Small intestine (tissue), 16 donors: Measurements from ENCODE around the gene CHRNA10. TPM values are rescaled to one million over a fixed set of nuclear protein-coding genes. Genes with fewer than 3 reads are reported as not detected.

Experiments used
- DNase-seq, 2 donors: peaks; one replicate each; pipeline versions ENCODE4 v3.0.0 to v3.0.0-alpha.2; 2013
- FAIRE-seq: peaks from 2 replicates; lab custom pipeline; 2012; peaks lifted over from hg19 to GRCh38; lab: Jason Lieb, UNC
- H3K27ac ChIP-seq, 3 donors: one replicate each; pipeline ENCODE4 v1.5.1; 2013; ENCODE audit warnings: low read length in 2 of 3, mild to moderate bottlenecking in 2 of 3, control low read depth in 1 of 3, inconsistent platforms in 1 of 3, low read depth in 1 of 3, moderate library complexity in 1 of 3
- H3K27me3 ChIP-seq, 3 donors: one replicate each; pipeline ENCODE4 v1.6.1; 2013; ENCODE audit warnings: low read length in 3 of 3, inconsistent platforms in 1 of 3; ENCODE audit not compliant: control insufficient read depth in 3 of 3, insufficient read depth in 3 of 3
- H3K36me3 ChIP-seq, 3 donors: one replicate each; pipeline ENCODE4 v1.6.1; 2013; ENCODE audit warnings: low read length in 3 of 3, inconsistent platforms in 1 of 3, low read depth in 1 of 3, mild to moderate bottlenecking in 1 of 3, moderate library complexity in 1 of 3; ENCODE audit not compliant: control insufficient read depth in 3 of 3, insufficient read depth in 2 of 3
- H3K4me1 ChIP-seq, 3 donors: one replicate each; pipeline ENCODE4 v1.6.1; 2013; ENCODE audit warnings: low read length in 2 of 3, inconsistent platforms in 1 of 3, low read depth in 1 of 3, mild to moderate bottlenecking in 1 of 3, moderate library complexity in 1 of 3; ENCODE audit not compliant: control insufficient read depth in 3 of 3, insufficient read depth in 2 of 3
- H3K4me3 ChIP-seq, 3 donors: one replicate each; pipeline ENCODE4 v1.5.1; 2013; ENCODE audit warnings: low read length in 3 of 3, control low read depth in 1 of 3, inconsistent platforms in 1 of 3, low read depth in 1 of 3, mild to moderate bottlenecking in 1 of 3, moderate library complexity in 1 of 3
- H3K9me3 ChIP-seq, 2 donors: one replicate each; pipeline ENCODE4 v1.6.1; 2013; ENCODE audit warnings: low read depth in 1 of 2, low read length in 1 of 2; ENCODE audit not compliant: control insufficient read depth in 2 of 2, insufficient read depth in 1 of 2
- WGBS, 3 donors: extraction: QIAGEN DNeasy Blood & Tissue Kit; methylation state at CpG; one replicate each; pipeline ENCODE4 v1.1.7; 2013; 5-methylcytosine and 5-hydroxymethylcytosine counted together
- long read RNA-seq, 10 donors: transcript quantifications; one replicate each; lab custom pipeline, GENCODE V29; 2026
- polyA plus RNA-seq, 4 donors: library from polyadenylated mRNA; stranded (reverse) in 3 of 4; unstranded in 1 of 4; fragments of 200-250 nt in 3 of 4; fragments of 120-200 nt in 1 of 4; gene quantifications; one replicate each; pipeline versions ENCODE4 v1.2.1 to v1.2.3, GENCODE V29; 2013
- donor health status: healthy with polysubstance abuse.
- donor health status: control.
- donor health status: control.
- donor health status: Bipolar disorder and iron deficiency.
- donor health status: healthy.

The CHRNA10 gene, protein sequence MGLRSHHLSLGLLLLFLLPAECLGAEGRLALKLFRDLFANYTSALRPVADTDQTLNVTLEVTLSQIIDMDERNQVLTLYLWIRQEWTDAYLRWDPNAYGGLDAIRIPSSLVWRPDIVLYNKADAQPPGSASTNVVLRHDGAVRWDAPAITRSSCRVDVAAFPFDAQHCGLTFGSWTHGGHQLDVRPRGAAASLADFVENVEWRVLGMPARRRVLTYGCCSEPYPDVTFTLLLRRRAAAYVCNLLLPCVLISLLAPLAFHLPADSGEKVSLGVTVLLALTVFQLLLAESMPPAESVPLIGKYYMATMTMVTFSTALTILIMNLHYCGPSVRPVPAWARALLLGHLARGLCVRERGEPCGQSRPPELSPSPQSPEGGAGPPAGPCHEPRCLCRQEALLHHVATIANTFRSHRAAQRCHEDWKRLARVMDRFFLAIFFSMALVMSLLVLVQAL
- 1 to 10 TPM; 1.0 to 2.7 (median 1.7) TPM for polyA plus RNA-seq
- long read RNA-seq, donor 1 = 0 reads
- long read RNA-seq, donor 2 = 0 reads
- long read RNA-seq, donor 3 = 0 reads
- long read RNA-seq, donor 4 = 0 reads
- long read RNA-seq, donor 5 = 0 reads
- long read RNA-seq, donor 6 = 0 reads
- long read RNA-seq, donor 7 = 0 reads
- long read RNA-seq, donor 8 = 0 reads
- long read RNA-seq, donor 9 = 0 reads
- long read RNA-seq, donor 10 = 0 reads

DNA sequence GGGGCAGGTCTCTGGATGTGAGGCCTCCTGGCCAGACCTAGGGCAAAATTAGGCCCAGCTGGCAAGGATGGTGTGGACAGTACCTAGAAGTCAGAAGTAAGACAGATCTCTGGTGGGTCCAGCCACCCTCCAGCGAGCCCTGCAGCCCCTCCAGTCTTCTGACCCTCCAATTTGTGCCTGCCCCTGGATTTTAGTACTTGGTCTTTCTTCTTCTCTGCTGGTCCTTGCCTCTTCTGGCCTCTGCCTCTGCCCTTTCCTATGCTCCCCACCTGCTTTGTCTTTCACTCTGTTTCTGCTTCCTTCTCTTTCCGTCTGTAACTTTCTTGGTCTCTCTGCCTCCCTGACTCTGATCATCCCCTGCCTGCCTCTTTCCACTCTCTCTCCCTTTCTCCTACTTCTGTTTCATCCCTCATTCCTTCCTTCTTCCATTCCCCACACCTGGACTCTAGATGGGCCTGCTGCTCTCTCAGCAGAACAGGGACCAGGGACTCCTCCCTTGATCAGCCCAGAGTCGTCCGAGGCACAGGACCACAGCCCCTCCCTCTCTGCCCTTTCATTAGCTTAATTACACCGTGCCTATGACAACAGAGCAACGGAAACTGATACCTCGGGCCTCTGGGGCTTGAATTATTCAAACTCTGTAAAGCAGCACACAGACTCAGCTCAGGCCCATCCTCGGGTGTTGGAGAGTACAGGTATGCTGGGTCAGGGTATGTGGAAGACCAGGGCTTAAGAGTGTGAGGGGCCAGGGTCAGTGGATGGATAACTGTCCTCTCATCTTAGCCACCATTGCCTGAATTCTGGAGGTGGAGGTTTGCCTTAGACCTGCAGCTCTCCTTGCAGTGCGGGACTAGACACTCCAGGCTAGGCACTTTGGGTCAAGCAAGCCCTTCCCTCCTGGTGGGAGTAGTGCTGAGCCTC is at the start of gene CHRNA10:
CHRNA10 (minus strand) TSS at position 51 of the 921 bp plus-strand sequence. CDS start 72 bp downstream, outside the sequence.
- Histone ChIP-seq H3K27me3 (no peaks in the 10 kb centered on the region), H3K36me3 (peaks cover 24 to 80% (median 40%) of the 10 kb centered on the region in 3 donors), H3K27ac (no peak within 1 kb of the TSS), H3K4me1 (no peaks in the 10 kb centered on the region), H3K9me3 (no peaks in the 10 kb centered on the region), H3K4me3 (no peak within 1 kb of the TSS)
- FAIRE-seq (no peak), DNase-seq (no peak)
- 72 to 81% (median 78%) methylated on average over 9 of the region's 9 CpGs for WGBS, 3 donors

DNA sequence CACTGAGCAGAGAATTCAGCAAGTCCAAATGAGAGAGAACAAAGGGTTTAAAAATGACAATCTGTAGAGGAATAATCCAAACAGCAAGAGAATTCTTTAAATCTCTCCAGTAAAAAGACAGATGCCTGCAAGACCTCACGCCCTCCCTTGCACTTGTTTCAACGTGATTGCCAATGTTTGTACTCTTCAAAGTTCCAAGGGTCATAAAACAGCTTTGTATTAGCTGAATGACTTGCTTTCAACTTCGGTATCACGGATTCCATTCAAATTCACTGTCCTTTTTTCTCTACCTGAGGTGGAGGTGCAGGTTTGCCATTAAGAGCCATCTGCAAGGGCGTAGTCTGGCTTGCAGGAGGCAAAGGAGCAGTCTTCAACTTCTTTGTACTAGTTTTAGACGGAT is 41.1 kb upstream of the CHRNA10 start:
- FAIRE-seq = no peak

DNA sequence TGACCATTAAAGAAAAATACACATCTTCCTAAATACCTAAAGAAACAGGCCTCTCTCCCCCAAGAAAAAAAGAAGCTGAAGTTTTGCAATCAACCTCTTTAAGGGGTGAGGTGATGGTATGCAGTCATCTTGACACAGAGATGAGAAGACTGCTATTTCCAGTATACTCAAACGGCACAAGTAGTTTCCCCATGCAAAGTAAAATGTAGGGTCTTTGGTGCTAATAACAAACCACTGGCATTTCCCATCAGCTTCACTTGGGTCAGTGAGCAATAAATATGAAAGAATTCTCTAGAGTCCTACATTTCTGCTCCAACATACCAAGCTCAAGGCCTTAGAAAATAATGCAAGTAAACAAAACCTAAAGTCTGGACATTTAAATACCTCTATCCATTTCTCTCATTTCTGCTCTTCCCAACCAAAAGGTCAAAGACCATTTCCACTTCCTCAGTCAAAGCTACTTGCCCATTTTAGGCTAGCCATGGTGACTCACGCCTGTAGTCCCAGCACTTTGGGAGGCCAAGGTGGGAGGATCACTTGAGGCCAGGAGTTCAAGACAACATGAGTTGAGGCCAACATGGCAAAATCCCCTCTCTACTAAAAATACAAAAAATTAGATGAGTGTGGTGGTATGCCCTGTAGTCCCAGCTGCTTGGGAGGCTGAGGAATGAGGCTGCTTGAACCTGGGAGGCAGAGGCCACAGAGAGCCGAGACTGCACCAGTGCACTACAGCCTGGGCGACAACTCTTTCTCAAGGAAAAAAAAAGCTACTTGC is 39.5 kb upstream of the CHRNA10 start:
- Histone ChIP-seq H3K27ac (no peak overlapping the region), H3K36me3 (peaks cover 11 to 35% (median 14%) of the 10 kb centered on the region in 3 donors), H3K27me3 (no peaks in the 10 kb centered on the region), H3K4me3 (no peak overlapping the region), H3K4me1 (no peaks in the 10 kb centered on the region), H3K9me3 (no peaks in the 10 kb centered on the region)
- WGBS, 3 donors = 93 to 96% (median 96%) methylated on average over 4 of the region's 4 CpGs
- FAIRE-seq = no peak
- no peak for DNase-seq

More for the DNA sequence above, 41.1 kb upstream of the CHRNA10 start:
- H3K27ac ChIP-seq = no peak overlapping the region
- H3K36me3 ChIP-seq = peaks cover 15 to 39% (median 19%) of the 10 kb centered on the region in 3 donors
- no peaks in the 10 kb centered on the region for H3K27me3 ChIP-seq
- no peaks in the 10 kb centered on the region for H3K9me3 ChIP-seq
- no peaks in the 10 kb centered on the region for H3K4me1 ChIP-seq
- H3K4me3 ChIP-seq = no peak overlapping the region
- peak; percentile 26 to 39 for DNase-seq
- WGBS, 3 donors = 18 to 60% (median 34%) methylated on average over 6 of the region's 6 CpGs

DNA sequence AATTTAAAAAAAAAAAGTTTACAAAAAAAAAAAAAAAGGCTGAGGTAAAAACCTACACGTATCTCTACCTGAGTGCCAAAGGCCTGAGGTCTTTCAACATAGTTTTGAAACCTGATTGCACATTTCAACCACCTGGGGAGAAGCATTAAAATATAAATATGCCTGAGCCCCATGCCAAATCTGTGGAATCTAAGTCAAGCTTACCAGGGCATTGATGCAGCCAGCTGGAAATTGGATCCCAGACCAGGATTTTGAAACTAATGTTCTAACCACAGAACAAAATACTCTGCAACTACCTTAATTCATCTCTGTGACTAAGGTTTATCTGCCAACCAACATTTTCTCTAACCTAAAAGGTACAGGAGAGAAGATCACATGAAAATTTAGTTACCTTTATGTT is 38.8 kb upstream of the CHRNA10 start:
- H3K4me3 ChIP-seq = no peak overlapping the region
- H3K4me1 ChIP-seq = no peaks in the 10 kb centered on the region
- FAIRE-seq (no peak), DNase-seq (no peak)
- WGBS, 3 donors = 91 to 93% (median 93%) methylated on average over 1 of the region's 1 CpG
- no peak overlapping the region for H3K27ac ChIP-seq
- no peaks in the 10 kb centered on the region for H3K9me3 ChIP-seq
- H3K36me3 ChIP-seq = peaks cover 13 to 28% (median 17%) of the 10 kb centered on the region in 3 donors
- no peaks in the 10 kb centered on the region for H3K27me3 ChIP-seq

DNA sequence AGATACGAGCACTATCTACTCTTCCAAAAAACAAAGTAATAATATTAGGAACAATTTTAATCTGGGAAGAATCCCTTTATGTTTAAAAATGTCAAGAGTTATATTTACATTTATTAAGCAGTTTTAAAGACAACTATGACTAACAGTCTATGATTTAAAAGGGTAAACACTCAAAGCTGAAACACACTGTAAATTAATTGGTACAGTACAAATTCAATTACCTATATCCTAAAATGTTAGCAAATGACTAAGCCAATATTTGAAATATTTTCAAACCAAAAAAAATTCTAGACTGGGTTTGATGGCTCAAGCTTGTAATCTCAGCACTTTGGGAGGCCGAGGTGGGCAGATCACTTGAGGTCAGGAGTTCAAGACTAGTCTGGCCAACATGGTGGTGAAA is 36.0 kb upstream of the CHRNA10 start:
- no peak for DNase-seq
- H3K27me3 ChIP-seq = no peaks in the 10 kb centered on the region
- H3K9me3 ChIP-seq = no peaks in the 10 kb centered on the region
- no peak overlapping the region for H3K27ac ChIP-seq
- no peak overlapping the region for H3K4me3 ChIP-seq
- WGBS, 3 donors = 91 to 93% (median 93%) methylated on average over 2 of the region's 2 CpGs
- FAIRE-seq = no peak
- H3K36me3 ChIP-seq = peaks cover 11 to 34% (median 14%) of the 10 kb centered on the region in 3 donors
- H3K4me1 ChIP-seq = no peaks in the 10 kb centered on the region

DNA sequence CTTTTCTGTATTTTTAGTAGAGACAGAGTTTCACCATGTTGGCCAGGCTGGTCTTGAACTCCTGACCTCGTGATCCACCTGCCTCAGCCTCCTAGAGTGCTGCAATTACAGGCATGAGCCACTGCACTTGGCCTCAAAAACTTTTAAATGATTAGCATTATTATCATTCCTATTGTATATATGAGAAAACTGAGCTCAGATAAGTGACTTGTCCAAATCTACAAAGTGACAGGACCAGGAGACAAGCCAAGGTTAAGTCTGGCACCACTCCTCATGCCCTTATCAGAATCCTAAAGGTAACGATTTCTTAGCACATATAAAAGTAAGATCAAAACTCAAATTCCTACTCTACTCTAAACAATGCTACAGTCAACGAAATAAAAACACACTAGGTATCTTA is 32.2 kb upstream of the CHRNA10 start:
- H3K9me3 ChIP-seq = no peaks in the 10 kb centered on the region
- peaks cover 12 to 46% (median 24%) of the 10 kb centered on the region in 3 donors for H3K36me3 ChIP-seq
- no peaks in the 10 kb centered on the region for H3K27me3 ChIP-seq
- WGBS, 3 donors = 74 to 89% (median 81%) methylated on average over 3 of the region's 3 CpGs
- FAIRE-seq (no peak), DNase-seq (no peak)
- H3K27ac ChIP-seq = no peak overlapping the region
- H3K4me1 ChIP-seq = no peaks in the 10 kb centered on the region
- H3K4me3 ChIP-seq = no peak overlapping the region

DNA sequence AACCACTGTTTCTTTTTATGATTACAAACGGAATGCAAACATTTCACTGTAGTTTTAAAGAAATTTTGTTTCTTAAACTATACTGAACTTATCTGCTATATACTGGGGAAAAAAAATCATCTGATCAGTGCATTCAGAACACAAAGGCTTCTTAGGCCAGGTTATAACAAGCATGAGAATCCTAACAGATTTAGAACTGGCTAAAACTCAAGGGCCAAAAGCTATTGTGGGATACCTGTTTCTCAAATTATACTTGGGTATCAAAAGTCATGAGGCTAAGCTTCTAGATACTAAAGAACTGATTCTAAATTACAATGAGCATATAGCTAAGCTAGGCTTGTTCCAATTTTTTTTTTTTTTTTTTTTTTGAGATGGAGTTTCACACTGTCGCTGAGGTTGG is 29.7 kb upstream of the CHRNA10 start:
- 81 to 95% (median 89%) methylated on average over 2 of the region's 2 CpGs for WGBS, 3 donors
- DNase-seq (no peak), FAIRE-seq (no peak)
- H3K4me3 ChIP-seq = no peak overlapping the region
- H3K27me3 ChIP-seq = no peaks in the 10 kb centered on the region
- no peak overlapping the region for H3K27ac ChIP-seq
- no peaks in the 10 kb centered on the region for H3K4me1 ChIP-seq
- H3K9me3 ChIP-seq = no peaks in the 10 kb centered on the region
- H3K36me3 ChIP-seq = peaks cover 17 to 55% (median 35%) of the 10 kb centered on the region in 3 donors
